Glutamatergic neuron (in vitro differentiated cells): ENCODE data around the gene CFAP100. TPM values are rescaled to one million over a fixed set of nuclear protein-coding genes. Genes with fewer than 3 reads are reported as not detected.

ENCODE experiments used
- DNase-seq: peaks from one replicate; pipeline ENCODE4 v3.0.0; 2022
- H3K27ac Mint-ChIP-seq: one replicate; pipeline ENCODE4 v1.8.0; 2020; ENCODE audit warnings: mild to moderate bottlenecking, mixed read lengths, inconsistent platforms; ENCODE audit not compliant: unreplicated experiment
- H3K27me3 Mint-ChIP-seq: one replicate; pipeline ENCODE4 v1.8.0; 2020; ENCODE audit warnings: mild to moderate bottlenecking, moderate library complexity, mixed read lengths, inconsistent platforms; ENCODE audit not compliant: unreplicated experiment
- H3K36me3 Mint-ChIP-seq: one replicate; pipeline ENCODE4 v1.8.0; 2020; ENCODE audit warnings: mild to moderate bottlenecking, mixed read lengths, inconsistent platforms; ENCODE audit not compliant: unreplicated experiment
- H3K4me1 Mint-ChIP-seq: one replicate; pipeline ENCODE4 v1.8.0; 2020; ENCODE audit warnings: mild to moderate bottlenecking, low read depth, mixed read lengths, inconsistent platforms; ENCODE audit not compliant: unreplicated experiment
- H3K4me3 Mint-ChIP-seq: one replicate; pipeline ENCODE4 v1.8.0; 2020; ENCODE audit warnings: mild to moderate bottlenecking, mixed read lengths, inconsistent platforms; ENCODE audit not compliant: unreplicated experiment
- H3K9me3 Mint-ChIP-seq: one replicate; pipeline ENCODE4 v1.8.0; 2020; ENCODE audit warnings: mild to moderate bottlenecking, moderate library complexity, mixed read lengths, inconsistent platforms; ENCODE audit not compliant: unreplicated experiment
- CTCF ChIP-seq: fragments of 200-600 bp; sonication (generic); IDR thresholded peaks from one replicate; pipeline ENCODE4 v1.5.0; 2021; ENCODE audit not compliant: partially characterized antibody, unreplicated experiment
- total RNA-seq: library from RNA; stranded (reverse); fragmentation: NEBNext Ultra II Directional; extraction: Animal tissue kit (Norgen Biotek cat#: 25700); gene quantifications from one replicate; pipeline ENCODE4 v1.2.1, GENCODE V29; 2021; ENCODE audit not compliant: unreplicated experiment

Gene CFAP100
- total RNA-seq, 1 donor from 2014 or later, result not detected

- no peaks in the 10 kb centered on the region for H3K27me3 Mint-ChIP-seq
- TF ChIP-seq CTCF, result no peak
- DNase-seq, result no peak
- H3K4me3 Mint-ChIP-seq, result no peak overlapping the region
- no peak overlapping the region for H3K27ac Mint-ChIP-seq
- peaks cover 14% of the 10 kb centered on the region for H3K4me1 Mint-ChIP-seq
- H3K9me3 Mint-ChIP-seq, result peaks cover 5% of the 10 kb centered on the region
- no peaks in the 10 kb centered on the region for H3K36me3 Mint-ChIP-seq
Measured at GRCh38 chr3:126450744-126451143, 56.0 kb downstream of the CFAP100 start.

GRCh38 chr3:126451511-126451910 lies 56.8 kb downstream of the CFAP100 start:
- Mint-ChIP-seq H3K27me3 (no peaks in the 10 kb centered on the region), H3K4me1 (peaks cover 15% of the 10 kb centered on the region), H3K9me3 (peaks cover 5% of the 10 kb centered on the region), H3K36me3 (no peaks in the 10 kb centered on the region), H3K4me3 (no peak overlapping the region), H3K27ac (no peak overlapping the region)
- TF ChIP-seq CTCF, result no peak
- no peak for DNase-seq

GRCh38 chr3:126452213-126452612 lies 57.5 kb downstream of the CFAP100 start:
- Mint-ChIP-seq H3K4me1 (peaks cover 14% of the 10 kb centered on the region), H3K27me3 (no peaks in the 10 kb centered on the region), H3K9me3 (peaks cover 5% of the 10 kb centered on the region), H3K36me3 (no peaks in the 10 kb centered on the region), H3K27ac (no peak overlapping the region), H3K4me3 (no peak overlapping the region)
- TF ChIP-seq CTCF, result no peak
- DNase-seq, result no peak

GRCh38 chr3:126454025-126454424 lies 59.3 kb downstream of the CFAP100 start:
- no peak overlapping the region for H3K27ac Mint-ChIP-seq
- no peak for TF ChIP-seq CTCF
- H3K4me1 Mint-ChIP-seq, result peaks cover 1% of the 10 kb centered on the region
- H3K36me3 Mint-ChIP-seq, result no peaks in the 10 kb centered on the region
- no peak for DNase-seq
- no peak overlapping the region for H3K4me3 Mint-ChIP-seq
- peaks cover 5% of the 10 kb centered on the region for H3K9me3 Mint-ChIP-seq
- H3K27me3 Mint-ChIP-seq, result no peaks in the 10 kb centered on the region

GRCh38 chr3:126454437-126455198 lies 59.9 kb downstream of the CFAP100 start:
- H3K27ac Mint-ChIP-seq, result no peak overlapping the region
- no peak for DNase-seq
- H3K36me3 Mint-ChIP-seq, result no peaks in the 10 kb centered on the region
- no peak for TF ChIP-seq CTCF
- peaks cover 3% of the 10 kb centered on the region for H3K9me3 Mint-ChIP-seq
- H3K27me3 Mint-ChIP-seq, result no peaks in the 10 kb centered on the region
- no peak overlapping the region for H3K4me3 Mint-ChIP-seq
- peaks cover 1% of the 10 kb centered on the region for H3K4me1 Mint-ChIP-seq
